Glomerular endothelial cell (primary cell): Measurements from ENCODE around the gene ZNF766. TPM values are rescaled to one million over a fixed set of nuclear protein-coding genes. Genes with fewer than 3 reads are reported as not detected.
"Not testable (repeated sequence)": the region's sequence is repeated elsewhere in the genome, so short reads cannot be mapped to it uniquely, and the experiment has no call there.

ENCODE experiments used
- DNase-seq: peaks from one replicate; pipeline ENCODE4 v3.0.0-alpha.2; 2011; ENCODE audit warnings: low read depth, low spot score; ENCODE audit errors: extremely low read depth
- total RNA-seq: library from RNA; depleted of rRNA; stranded (reverse); fragments of >200 nt; gene quantifications from 2 replicates; pipeline ENCODE4 v1.2.3, GENCODE V29; 2015

ZNF766 gene
- total RNA-seq, 1 donor from 2014 or later: 9.5 TPM

DNA sequence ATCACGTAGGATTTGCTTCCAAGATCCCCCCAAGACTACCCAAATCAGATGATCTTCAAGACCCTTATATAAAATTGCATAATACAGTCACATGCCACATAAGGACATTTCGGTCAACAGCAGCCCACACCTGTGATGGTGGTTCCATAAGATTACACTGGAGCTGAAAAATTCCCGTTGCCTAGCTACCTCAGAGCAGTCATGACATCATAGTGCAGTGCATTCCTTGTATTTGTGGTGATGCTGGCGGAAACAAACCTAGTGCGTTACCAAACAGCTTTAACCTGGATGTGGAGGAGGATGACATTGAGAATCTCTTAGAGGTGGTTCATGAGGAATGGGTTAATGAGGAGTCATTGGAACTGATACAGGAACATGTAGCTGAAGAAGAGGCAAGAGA lies 4.8 kb downstream of the ZNF766 start:
- DNase-seq: no peak

DNA sequence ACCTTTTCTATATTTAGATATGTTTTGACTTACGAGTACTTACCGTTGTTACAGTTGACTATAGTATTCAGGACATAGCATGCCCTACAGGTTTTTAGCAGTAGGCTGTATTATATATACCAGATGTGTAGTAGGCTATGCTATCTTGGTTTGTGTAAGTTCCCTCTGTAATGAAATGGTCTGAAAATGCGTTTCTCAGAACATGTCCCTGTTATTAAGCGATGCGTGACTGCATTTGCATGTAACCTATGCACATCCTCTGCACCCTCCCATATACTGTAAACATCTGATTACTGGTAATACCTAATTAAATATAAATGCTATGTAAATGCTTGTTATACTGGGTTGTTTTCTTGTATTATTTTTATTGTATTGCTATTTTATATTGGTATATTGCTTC lies 6.6 kb downstream of the ZNF766 start:
- DNase-seq: no peak

DNA sequence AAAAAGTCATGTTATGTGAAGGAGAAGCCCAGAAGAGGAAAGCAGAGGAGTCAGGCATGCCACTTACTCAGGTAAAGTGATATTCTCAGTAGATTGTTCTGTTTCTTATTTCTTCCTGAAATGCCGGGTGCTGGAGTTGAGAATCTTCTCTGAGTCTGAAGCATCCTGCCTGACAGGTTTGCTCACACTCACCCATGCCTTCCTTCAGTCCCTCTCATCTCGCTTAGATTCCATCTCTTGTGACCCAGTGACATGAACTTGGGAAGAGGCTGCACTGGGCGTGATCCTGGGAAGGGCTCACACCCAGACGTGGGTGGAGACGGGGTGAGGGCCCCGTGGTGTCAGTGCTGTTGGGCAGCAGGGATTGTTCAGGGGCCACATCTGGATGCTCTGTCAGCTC lies 8.1 kb downstream of the ZNF766 start:
- no peak for DNase-seq

DNA sequence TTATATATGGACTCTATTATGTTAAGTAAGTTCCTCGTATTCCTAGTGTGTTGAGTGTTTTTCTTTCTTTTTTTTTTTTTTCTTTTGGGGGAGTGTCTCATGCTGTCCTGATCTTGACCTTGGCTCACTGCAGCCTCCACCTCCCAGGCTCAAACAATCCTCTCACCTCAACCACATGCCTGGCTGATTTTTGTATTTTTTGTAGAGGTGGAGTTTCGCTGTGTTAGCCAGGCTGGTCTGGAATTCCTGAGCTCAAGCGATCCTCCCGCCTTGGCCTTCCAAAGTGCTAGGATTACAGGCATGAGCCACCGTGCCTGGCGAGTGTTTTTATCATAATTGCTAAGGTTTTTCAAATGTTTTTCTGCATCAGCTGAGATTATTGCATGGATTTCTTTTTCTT lies 16.9 kb downstream of the ZNF766 start:
- DNase-seq: no peak

DNA sequence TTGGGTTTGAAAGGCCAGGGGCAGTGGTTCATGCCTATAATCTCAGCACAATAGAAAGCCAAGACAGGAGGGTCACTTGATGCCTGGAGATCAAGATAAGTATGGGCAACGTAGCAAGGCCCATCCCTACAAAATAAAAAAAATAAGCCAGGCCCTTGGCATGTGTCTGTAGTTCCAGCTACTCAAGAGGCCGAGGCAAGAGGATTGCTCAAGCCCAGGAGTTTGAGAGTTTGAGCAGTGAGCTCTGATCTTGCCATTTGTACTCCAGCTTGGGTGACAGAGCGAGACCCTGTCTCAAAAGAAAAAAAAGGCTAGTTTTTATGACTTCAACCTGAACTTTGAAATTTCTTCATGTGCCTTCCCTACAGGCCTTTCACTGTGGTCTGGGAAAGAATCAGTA lies 22.4 kb downstream of the ZNF766 start:
- no peak for DNase-seq

DNA sequence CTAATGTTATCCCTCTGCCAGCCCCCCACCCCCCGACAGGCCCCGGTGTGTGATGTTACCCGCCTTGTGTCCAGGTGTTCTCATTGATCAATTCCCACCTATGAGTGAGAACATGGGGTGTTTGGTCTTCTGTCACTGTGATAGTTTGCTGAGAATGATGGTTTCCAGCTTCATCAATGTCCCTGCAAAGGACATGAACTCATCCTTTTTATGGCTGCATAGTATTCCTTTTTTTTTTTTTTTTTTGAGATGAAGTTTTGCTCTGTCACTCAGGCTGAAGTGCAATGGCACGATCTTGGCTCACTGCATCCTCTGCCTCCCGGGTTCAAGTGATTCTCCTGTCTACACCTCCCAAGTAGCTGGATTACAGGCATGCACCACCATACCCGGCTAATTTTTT lies 23.6 kb downstream of the ZNF766 start:
- DNase-seq: not testable (repeated sequence)

DNA sequence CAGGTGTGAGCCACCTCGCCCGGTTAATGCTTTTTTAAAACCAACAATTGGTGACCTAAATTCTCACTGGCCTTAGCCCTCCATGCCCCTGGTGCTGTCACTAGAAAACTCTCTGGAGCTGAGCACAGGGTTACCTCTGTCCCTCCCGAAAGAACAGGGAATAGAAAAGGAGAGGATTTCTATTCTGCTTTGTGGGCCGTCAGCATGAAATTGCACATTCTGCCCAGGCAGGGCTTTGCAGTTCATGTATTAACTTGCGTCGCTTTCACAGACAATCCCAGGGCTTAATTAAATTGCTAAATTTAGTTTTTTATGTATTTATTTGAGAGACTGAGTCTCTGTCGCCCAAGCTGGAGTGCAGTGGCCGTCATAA lies 27.0 kb downstream of the ZNF766 start:
- no peak for DNase-seq

DNA sequence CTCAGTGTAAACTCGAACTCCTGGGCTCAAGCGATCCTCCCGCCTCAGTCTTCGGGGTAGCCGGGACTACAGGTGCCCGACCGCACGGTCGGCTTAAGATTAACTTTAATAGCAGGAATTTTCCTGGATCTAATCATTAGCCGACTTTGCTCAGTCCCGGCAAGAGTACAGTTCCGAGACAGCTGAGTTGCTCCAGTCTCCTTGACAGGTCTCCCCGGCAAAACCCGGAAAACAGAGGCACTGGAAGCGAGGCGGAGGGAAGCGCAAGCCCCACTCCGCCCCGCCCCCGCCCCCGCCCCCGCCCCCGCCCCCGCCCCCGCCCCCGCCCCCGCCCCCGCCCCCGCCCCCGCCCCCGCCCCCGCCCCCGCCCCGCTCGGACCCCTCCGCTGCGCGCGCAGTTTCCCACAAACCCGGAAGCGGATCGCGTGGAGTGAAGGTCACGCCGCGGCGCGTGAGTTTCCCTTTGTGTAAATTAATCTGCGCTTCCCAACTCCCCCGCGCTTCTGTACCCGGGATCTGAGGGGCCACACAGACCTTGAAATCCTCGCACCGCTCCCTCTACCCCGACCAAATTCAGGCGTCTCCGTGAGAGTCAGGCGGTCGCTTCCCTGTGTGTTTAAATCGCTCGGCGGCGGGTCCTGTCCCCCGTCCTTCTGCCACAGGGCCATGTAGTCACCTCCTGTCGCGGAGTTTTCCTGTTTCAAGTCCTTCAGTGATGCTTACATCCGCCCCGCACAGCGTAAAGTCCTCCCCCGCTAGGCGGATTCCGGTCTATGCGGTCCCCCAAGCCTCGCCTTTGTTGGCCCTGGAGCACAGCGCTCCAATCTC lies 27.6 kb downstream of the ZNF766 start, which contains the start of gene ZNF480:
TSS of gene ZNF480 (plus strand) at position 397 of the 828 bp plus-strand sequence. CDS start 3,244 bp downstream, outside the sequence.
- DNase-seq: peak; percentile 23

DNA sequence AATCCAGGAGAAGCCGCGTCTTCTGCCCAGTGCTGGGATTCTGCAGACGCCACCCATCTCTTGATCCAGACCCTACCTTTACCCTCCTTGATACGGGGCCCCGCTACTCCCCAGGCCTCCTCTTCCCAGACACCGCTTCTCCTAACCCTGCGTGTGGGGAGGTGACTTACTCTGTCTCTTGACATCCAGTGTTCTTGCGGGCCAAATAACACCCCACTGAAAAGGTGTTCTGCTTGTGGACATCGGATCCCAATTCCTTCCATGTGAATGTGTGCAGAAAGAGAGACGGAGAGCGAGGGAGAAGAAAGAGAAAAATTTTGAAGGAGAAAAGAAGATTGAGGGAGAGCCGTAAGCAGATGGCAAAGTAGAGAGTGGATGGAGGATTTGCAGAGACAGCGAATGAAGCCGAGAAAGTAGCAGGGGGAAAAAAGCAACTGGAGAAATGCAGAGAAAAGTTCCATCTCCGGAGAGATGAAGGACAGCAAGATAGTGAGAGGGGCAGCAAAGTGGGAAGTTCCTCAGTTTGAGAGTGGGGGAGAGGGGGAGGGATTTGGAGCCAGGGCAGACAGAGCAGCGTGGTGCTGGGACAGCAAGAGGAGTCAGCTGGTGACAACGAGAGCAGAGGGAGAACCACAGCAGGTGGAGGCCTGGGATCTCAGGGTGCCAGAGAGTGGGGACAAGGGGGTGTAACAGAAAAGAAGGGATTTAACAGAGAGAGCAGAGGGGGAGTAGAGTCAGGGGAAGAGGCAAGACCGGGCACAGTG lies 28.4 kb downstream of the ZNF766 start:
- DNase-seq: no peak

DNA sequence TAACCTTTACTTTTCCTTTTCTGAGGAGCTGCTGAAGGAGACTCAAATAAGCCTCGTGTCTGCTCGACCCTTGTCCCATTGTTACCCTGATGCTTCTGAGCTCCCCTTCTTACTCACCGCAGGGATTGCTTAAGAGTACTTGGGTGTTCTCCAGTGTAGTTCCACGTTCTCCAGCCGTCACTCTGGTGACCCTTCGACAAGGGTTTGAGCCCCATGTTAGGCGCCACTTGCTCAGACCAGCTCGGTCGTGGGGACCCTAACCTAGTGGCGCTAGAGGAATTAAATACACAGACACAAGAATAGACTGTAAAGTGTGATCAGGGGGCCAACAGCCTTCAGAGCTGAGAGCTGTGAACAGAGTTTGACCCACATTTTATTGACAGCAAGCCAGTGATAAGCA lies 37.9 kb downstream of the ZNF766 start:
- DNase-seq: no peak

DNA sequence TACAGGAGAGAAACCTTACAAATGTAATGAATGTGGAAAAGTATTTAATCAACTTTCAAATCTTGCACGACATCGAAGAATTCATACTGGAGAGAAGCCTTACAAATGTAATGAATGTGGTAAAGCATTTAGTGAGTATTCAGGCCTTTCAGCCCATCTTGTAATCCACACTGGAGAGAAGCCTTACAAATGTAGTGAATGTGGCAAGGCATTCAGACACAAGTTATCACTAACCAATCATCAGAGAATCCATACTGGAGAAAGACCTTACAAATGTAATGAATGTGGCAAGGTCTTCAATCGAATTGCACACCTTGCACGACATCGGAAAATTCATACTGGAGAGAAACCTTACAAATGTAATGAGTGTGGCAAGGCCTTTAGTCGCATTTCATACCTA lies 53.0 kb downstream of the ZNF766 start:
- no peak for DNase-seq

DNA sequence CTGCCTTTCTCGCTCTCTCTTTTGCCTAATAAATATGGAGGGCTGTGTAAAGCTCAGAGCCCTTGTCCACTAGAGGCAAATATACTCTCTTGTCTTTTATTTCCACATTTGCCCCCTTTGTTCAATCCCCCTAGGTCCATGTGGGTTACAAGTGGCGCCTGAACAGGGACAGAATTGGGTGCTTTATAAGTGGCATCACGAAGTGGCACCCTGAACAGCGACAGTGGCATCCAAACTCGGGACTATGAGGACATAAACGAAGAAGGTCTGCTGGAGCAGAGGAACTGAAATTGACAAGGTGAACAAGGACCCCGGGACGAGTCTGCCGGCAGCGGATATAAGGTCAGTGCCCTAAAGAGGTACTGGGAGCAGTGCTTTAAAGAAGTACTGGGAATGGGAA lies 62.4 kb downstream of the ZNF766 start:
- DNase-seq: no peak

DNA sequence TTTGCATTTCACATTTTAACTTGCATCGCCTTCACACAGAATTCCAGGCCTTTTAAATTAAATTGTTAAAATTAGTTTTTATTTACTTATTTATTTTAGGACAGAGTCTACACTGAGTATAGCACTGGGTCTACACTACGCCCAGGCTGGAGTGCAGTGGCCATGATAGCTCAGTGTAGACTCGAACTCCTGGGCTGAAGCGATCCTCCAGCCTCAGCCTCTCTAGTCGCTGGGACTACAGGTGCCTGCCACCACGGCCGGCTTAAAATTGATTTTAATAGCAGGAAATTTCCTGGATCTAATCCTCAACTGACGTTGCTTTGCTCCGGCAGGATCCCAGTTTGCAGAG lies 66.4 kb downstream of the ZNF766 start:
- no peak for DNase-seq

DNA sequence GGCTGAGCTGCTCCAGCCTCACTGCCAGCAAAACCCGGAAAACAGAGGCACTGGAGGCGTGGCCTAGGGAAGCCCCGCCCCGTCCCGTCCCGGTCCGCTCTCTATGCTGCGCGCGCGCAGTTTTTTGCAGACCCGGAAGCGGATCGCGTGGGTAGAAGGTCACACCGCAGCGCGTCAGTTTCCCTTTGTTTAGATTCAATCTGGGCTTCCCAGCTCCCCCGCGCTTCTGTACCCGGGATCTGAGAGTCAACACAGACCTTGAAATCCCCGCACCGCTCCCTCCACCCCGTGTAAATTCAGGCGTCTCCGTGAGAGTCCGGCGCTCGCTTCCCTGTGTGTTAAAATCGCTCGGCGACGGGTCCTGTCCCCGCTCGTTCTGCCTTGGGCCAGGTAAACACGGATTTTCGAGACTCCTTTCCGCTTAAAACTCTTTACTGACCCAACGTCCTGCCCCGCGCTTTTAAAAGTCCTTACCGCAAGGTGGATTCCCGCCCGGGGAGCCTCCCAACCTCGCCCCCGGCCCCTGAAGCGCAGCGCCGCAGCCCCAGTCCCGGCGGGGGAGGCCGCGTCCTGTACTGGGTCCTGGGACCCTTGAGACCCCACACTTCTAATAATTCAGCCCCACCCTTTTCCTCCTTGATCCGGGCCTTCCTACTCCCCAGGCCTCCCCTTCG lies 66.9 kb downstream of the ZNF766 start, which contains the start of gene ZNF610:
TSS of gene ZNF610 (plus strand) at position 127 of the 674 bp plus-strand sequence. CDS start 12,930 bp downstream, outside the sequence.
- no peak for DNase-seq

DNA sequence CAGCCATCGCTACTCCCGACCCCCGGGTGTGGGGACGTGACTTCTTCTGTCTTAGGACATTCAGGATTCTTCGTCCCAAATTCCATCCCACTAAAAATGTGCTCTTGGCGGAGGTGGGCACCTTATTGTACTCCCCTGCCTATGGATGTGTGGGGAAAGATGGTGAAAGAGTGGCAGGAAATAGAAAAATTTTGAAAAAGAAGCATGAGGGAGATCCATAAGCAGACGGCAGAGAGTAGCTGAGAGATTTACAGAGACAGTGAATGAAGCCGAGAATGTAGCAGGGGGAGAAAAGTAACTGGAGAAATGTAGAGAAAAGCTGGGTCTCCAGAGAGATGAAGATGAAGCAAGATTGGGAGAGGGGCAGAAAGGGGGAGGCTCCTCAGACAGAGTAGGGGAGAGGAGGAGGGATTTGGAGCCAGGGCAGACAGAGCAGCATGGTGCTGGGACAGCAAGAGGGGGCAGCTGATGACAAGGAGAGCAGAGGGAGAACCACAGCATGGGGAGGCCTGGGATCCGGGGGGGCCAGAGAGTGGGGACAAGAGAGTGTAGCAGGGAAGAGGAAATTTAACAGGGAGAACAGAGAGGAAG lies 67.5 kb downstream of the ZNF766 start:
- DNase-seq: no peak

DNA sequence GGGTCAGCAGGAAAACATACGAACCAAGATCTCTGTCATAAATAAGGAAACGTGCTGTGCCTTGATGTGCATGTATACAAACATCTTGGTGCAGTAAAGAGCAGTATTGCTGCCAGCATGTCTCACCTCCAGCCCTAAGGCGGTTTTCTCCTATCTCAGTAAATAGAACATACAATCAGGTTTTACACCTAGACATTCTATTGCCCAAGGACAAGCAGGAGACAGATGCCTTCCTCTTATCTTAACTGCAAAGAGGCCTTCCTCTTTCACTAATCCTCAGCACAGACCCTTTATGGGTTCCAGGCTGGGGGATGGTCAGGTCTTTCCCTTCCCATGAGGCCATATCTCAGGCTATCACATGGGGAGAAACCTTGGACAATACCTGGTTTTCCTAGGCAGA lies 69.6 kb downstream of the ZNF766 start:
- DNase-seq: not testable (repeated sequence)

DNA sequence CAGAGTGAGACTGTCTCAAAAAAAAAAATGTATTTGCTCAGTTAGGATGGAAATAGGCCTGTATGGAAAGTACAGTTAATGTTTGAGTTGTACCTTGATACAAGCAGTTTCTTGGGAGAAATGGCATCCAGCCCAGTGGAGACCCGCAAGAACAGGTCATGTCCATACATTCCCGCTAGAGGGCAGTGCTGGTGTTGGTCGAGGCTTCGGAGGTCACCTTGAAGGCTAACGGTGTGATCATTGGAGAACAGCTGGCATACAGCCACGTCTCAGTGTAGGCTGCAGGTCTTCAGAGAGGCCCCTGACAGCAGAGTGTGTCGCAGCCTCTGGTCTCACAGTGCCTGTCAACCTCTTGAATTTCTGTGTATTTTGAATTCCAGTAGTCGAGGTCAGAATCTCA lies 74.2 kb downstream of the ZNF766 start:
- DNase-seq: no peak

DNA sequence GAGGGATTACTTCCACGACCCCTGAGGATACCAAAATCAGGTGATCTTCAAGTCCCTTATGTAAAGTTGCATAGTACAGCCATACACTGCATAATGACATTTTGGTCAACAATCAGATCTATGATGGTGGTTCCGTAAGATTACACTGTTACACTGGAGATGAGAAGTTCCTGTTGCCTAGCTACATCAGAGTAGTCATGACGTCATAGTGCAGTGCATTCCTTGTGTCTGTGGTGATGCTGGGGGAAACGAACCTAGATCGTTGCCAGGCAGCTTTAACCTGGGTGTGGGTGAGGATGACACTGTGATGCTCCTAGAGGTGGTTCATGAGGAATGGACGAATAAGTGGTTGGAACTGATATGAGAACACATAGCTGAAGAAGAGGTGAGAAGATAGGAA lies 75.8 kb downstream of the ZNF766 start:
- DNase-seq: no peak
